Choroid plexus epithelial cell (primary cell): Measurements from ENCODE around the gene KIAA0825.
A peak's percentile ranks its signal among the peaks of the same experiment; 100 is the strongest.

Source experiments
- DNase-seq: peaks from one replicate; pipeline ENCODE4 v3.0.0-alpha.2; 2010; ENCODE audit warnings: low read depth
- H3K4me3 ChIP-seq: 2 replicates; pipeline ENCODE4 v1.5.1; 2011; ENCODE audit warnings: low read depth, mild to moderate bottlenecking, control low read depth, low read length, moderate library complexity
- CTCF ChIP-seq: conservative IDR thresholded peaks from 2 replicates; pipeline ENCODE4 v1.5.1; 2011; ENCODE audit warnings: low read depth, mild to moderate bottlenecking, control low read depth, inconsistent platforms, low read length, moderate library complexity

Gene KIAA0825

GRCh38 chr5:94254214-94254613, 364.2 kb downstream of the KIAA0825 start:
- no peak for TF ChIP-seq CTCF
- peak; percentile 17 for DNase-seq
- no peak overlapping the region for H3K4me3 ChIP-seq

DNA sequence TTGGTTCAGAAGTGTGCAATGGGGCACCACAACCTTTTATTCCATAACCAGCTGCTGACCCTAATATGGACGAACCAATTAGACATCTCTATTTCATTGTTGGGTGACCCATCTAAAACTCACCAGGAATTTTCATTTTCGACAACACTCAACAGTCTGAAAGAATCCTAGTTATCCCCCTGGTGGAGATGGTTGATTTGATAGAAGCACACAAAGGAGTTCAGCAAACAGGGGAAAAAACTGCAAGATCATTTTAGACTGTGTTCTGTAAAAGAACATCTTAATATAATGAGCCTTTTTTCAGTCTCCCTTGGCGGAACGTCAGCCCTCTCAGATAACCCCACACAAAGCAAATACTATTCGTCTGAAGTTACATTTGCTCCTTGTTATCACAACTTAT, 367.4 kb downstream of the KIAA0825 start:
- no peak for TF ChIP-seq CTCF
- no peak overlapping the region for H3K4me3 ChIP-seq
- DNase-seq: no peak

DNA sequence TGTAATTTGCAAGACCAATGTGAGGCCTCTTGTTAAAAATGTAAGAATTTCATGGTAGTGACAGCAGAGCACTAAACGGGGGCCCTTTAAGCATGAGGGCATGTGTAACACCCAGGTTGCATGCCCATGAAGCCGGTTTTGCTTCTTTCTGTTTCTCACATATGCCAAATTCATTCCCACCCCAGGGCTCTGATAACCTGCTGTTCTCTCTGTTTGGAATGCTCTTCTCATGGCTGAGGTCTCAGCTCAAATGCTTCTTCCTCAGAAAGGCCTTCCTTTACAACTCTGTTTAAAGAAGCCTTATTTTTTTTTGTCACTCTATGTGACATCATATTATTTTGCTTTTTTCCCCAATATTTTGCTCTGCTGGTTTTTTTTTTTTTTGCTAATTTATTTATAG, 369.0 kb downstream of the KIAA0825 start:
- no peak for DNase-seq
- no peak overlapping the region for H3K4me3 ChIP-seq
- TF ChIP-seq CTCF: no peak

GRCh38 chr5:94248175-94248875, 370.1 kb downstream of the KIAA0825 start:
- no peak for DNase-seq
- TF ChIP-seq CTCF: no peak
- no peak overlapping the region for H3K4me3 ChIP-seq

DNA sequence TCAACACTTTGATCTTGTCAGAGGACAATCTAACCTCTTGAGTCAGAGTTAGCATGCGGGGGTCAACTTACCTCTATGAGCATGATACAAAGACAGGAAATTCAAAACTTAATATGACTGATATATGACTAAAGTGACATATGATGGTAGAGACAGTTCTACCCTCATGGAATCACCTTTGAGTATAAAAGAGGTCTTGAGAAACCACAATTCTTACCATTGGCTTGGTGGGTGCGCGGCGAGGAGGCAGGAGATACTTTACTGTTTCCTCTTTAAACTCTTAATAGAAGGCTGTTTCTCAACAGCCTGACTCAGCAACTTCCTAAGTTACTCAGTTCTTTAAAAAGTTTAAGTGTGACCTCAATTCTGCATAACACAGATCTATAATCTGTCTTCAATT, 372.8 kb downstream of the KIAA0825 start:
- TF ChIP-seq CTCF: no peak
- DNase-seq: peak; percentile 10
- H3K4me3 ChIP-seq: no peak overlapping the region

- TF ChIP-seq CTCF: no peak
- no peak for DNase-seq
- no peak overlapping the region for H3K4me3 ChIP-seq
Measured at GRCh38 chr5:94244921-94245320, 373.5 kb downstream of the KIAA0825 start.

DNA sequence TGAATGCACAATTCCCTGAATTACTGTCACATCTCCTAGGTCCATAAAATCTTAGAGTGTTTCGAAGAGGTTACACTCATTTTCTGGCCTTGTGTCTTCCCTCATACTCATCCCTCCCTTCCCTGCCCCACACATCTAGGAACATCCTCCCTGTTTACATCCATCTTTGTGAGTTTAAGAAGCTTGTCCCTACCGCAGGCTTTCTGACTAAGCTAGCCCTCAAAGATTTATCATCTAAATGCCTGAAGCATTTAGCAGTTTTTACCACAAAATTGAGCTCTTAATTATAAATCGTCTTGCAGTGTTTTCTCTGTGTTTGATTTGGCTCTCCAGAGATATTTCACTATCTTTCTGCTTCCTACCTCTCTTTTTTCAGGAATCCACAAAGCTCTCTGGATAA, 374.8 kb downstream of the KIAA0825 start:
- no peak overlapping the region for H3K4me3 ChIP-seq
- no peak for TF ChIP-seq CTCF
- DNase-seq: no peak
